ENCODE results near the gene AZIN2. TPM values are rescaled to one million over a fixed set of nuclear protein-coding genes. Genes with fewer than 3 reads are reported as not detected.
"Not testable (repeated sequence)": the region's sequence is repeated elsewhere in the genome, so short reads cannot be mapped to it uniquely, and the experiment has no call there.

The AZIN2 gene
- total RNA-seq, 1 donor from 2014 or later, result 5.1 TPM

DNA sequence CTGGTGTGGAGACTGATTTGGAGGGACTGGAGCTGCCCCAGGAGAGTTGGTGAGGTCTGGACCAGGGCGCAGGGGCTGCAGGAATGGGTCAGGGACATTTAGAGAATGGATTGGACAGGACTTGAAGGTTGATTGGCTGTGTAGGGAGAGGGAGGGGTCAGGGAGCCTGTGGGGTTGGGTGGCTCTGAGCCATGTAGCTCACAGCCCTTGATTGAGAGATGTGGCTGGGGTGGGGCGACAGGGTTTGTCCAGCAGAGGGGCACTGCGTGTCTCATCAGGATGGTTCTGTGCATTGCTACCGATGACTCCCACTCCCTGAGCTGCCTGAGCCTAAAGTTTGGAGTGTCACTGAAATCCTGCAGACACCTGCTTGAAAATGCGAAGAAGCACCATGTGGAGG is 12.1 kb downstream of the AZIN2 start:
- intact Hi-C loops (cut with micrococcal nuclease), result no loop called here

GRCh38 chr1:33094486-33094885 is 13.5 kb downstream of the AZIN2 start:
- intact Hi-C loops (cut with micrococcal nuclease), result no loop called here

GRCh38 chr1:33094971-33095604 is 14.1 kb downstream of the AZIN2 start:
- intact Hi-C loops (cut with micrococcal nuclease), result loop anchor here (5.0 kb wide), 6 partner anchors 87 to 377 kb away; partner anchors contain the start of genes TRIM62 and ZSCAN20

DNA sequence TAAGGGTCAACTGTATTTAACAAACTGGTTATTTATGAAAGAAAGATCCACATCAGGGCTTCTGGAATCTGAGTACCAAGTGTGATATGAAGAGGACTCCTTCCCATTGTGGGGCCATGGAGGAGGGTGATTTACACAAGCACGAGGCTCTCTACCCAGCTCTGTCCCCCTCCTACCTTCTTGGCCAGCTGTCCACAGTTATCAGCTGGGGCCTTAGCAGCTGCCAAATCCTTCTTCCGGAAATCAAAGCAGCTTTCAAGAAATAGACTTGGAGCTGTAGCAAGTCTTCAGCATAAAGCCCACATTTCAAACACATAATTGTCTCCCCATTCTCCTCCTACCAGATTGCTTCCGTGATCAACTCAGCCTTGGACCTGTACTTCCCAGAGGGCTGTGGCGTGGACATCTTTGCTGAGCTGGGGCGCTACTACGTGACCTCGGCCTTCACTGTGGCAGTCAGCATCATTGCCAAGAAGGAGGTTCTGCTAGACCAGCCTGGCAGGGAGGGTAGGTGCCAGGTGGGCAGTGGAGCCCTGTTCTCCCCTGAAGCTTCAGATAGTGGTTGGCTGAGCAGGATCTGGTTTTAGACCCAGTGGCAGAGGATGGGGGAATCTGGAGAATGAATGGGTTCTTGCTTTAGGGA is 15.5 kb downstream of the AZIN2 start:
- intact Hi-C loops (cut with micrococcal nuclease), result loop anchor here (5.0 kb wide), 6 partner anchors 86 to 376 kb away; partner anchors contain the start of genes TRIM62 and ZSCAN20

- intact Hi-C loops (cut with micrococcal nuclease), result loop anchor here (5.0 kb wide), 6 partner anchors 85 to 375 kb away; partner anchors contain the start of genes TRIM62 and ZSCAN20
These were observed 16.2 kb downstream of the AZIN2 start for GRCh38 chr1:33097137-33097611.

DNA sequence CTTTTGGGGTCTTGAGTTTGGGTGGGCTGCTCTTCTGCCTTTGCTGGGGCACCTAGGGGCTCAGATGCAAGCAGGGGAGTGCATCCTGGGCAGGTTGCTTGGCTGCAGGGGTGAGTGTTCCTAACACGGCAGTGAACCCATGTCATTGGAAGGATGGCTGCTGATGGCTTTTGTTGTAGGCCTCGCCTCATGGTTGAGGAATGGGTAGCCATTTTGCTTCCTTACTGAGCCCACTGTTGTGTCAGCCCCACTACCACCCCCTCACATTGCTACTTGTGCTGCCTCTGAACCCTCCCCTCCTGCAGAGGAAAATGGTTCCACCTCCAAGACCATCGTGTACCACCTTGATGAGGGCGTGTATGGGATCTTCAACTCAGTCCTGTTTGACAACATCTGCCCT is 16.8 kb downstream of the AZIN2 start:
- intact Hi-C loops (cut with micrococcal nuclease), result loop anchor here (5.0 kb wide), 6 partner anchors 85 to 375 kb away; partner anchors contain the start of genes TRIM62 and ZSCAN20

DNA sequence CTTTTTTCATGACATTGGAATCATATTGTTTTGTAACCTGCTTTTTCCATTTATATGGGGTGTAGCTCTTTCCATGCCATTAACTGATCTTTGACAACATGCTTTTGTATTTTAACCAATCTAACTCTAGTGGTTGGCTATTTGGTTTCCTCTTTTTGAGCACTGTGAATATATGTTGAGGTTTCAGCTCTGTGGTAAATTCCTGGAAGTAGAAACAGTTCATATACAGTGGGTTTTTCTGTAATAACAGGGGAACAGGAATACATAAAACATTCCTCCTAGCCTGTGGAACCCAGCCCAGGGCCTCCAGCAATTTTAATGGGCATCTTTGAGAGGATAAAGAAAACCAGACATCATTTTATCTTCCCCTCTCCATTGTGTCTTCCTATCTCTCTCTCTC is 17.4 kb downstream of the AZIN2 start:
- intact Hi-C loops (cut with micrococcal nuclease), result loop anchor here (5.0 kb wide), 6 partner anchors 84 to 374 kb away; partner anchors contain the start of genes TRIM62 and ZSCAN20

GRCh38 chr1:33099290-33100118 is 18.6 kb downstream of the AZIN2 start:
- intact Hi-C loops (cut with micrococcal nuclease), result loop anchor here (1.0 to 5.0 kb wide), 10 partner anchors 18 to 373 kb away; partner anchors contain the start of genes AZIN2, TRIM62 and ZSCAN20

- intact Hi-C loops (cut with micrococcal nuclease), result not testable (repeated sequence)
These were observed 19.1 kb downstream of the AZIN2 start for GRCh38 chr1:33100119-33100415.

- intact Hi-C loops (cut with micrococcal nuclease), result no loop called here
These were observed 29.5 kb downstream of the AZIN2 start for GRCh38 chr1:33110477-33110876.

GRCh38 chr1:33111965-33112364 is 31.0 kb downstream of the AZIN2 start:
- intact Hi-C loops (cut with micrococcal nuclease), result loop anchor here (1.0 kb wide), 2 partner anchors 183 to 255 kb away; no protein-coding TSS in a partner anchor

DNA sequence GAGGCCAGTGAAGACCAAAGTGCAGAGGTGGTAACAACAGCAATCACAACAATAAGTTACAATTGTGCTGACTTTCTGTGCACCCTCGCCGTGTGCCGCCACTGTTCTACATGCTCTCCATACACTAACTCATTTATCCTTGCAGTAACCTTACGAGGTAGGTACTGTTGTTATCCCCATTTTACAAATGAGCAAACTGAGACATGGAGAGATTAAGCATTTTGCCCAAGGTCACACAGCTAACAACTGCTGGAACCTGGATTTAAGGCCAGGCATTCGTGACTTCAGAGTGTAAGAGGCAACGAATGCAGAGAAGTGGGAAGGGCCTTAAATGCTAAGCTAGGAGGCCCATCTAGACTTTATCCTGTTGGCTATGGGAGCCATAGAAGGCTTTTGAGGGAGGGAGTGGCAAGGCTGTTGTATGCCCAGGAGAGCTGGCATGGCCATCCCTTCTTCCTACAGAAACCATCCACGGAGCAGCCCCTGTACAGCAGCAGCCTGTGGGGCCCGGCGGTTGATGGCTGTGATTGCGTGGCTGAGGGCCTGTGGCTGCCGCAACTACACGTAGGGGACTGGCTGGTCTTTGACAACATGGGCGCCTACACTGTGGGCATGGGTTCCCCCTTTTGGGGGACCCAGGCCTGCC is 36.6 kb downstream of the AZIN2 start:
- intact Hi-C loops (cut with micrococcal nuclease), result no loop called here

GRCh38 chr1:33118274-33118673 is 37.3 kb downstream of the AZIN2 start:
- intact Hi-C loops (cut with micrococcal nuclease), result no loop called here

DNA sequence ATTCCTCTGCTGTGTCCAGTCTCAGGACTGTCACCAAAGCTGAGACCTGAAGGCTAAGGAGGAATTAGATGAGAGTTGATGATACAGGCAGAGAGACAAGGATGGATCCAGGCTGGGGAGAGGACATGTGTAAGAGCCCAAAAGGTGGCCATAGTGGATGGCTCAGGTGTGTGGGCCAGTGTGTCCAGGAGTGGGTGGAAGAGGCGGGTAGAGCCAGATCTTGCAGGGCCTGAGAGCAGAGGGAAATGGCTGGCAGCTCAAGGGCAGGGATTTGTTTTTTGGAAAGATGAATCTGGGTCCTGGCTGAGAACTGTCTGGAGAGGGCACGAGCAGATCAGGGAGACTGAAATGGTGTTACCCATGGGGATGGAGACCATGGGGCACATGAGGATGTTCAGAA is 38.1 kb downstream of the AZIN2 start:
- intact Hi-C loops (cut with micrococcal nuclease), result no loop called here

GRCh38 chr1:33119532-33120217 is 38.7 kb downstream of the AZIN2 start:
- intact Hi-C loops (cut with micrococcal nuclease), result loop anchor here (10.0 kb wide), 1 partner anchor 1475 kb away; the partner anchor contains the start of gene PEF1

- intact Hi-C loops (cut with micrococcal nuclease), result loop anchor here (10.0 kb wide), 1 partner anchor 1476 kb away; the partner anchor contains the start of gene PEF1
These were observed 39.7 kb downstream of the AZIN2 start for GRCh38 chr1:33120436-33121231.

- intact Hi-C loops (cut with micrococcal nuclease), result loop anchor here (10.0 kb wide), 1 partner anchor 1477 kb away; the partner anchor contains the start of gene PEF1
These were observed 40.8 kb downstream of the AZIN2 start for GRCh38 chr1:33121728-33122127.

DNA sequence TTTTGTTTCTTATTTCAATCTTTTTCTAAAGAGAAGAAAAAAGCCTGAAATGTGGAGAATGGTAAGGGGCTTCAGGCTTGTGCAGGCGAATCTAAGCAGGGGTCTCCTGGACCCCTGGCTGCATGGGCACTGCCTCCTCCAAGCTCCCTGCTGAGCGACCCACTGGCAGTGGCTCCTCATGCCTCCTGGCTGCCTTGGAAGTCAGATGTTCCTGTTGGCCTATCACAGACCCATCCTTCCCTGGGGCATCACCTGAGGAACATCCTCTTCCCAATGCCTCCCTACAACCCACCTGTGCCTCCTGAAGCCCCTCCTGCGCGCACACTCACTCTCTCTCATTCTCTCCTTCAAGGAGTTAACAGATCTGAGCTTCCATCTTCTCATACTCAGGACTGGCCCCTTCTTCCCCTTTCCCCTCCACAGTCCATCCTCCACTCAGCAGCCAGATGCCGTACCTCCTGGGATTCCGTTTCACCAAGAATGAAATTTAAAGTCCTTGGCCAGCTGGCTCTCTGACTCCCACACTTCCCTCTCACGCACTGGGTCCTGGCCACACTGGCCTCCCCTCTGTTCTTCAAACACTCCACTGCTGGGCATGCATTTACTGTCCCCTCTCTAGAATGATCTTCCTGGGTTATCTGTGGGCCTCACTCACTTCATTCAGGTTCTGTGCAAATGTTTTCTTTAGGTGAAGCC is 41.7 kb downstream of the AZIN2 start:
- intact Hi-C loops (cut with micrococcal nuclease), result loop anchor here (10.0 kb wide), 1 partner anchor 1478 kb away; the partner anchor contains the start of gene PEF1

- intact Hi-C loops (cut with micrococcal nuclease), result loop anchor here (10.0 kb wide), 1 partner anchor 1478 kb away; the partner anchor contains the start of gene PEF1
These were observed 42.3 kb downstream of the AZIN2 start for GRCh38 chr1:33123266-33123665.

Data from T-helper 1 cell treated with Interleukin-12 subunit alpha and Interleukin-12 subunit beta and Interleukin-4 antibody, amounts not matched to agents 30 ng/mL and 1 ng/mL, for 36 hours (primary cell).